ENCODE measurements around the gene CLCN2.

The CLCN2 gene

GRCh38 chr3:184383033-184383740 is 21.8 kb upstream of the CLCN2 start:
- no peaks in the 10 kb centered on the region for H3K79me1 ChIP-seq (replicated peaks; ENCODE audit: low read length, poor library complexity, severe bottlenecking)
- no peak overlapping the region for H2BK120ac ChIP-seq (ENCODE audit: low read depth, low read length)
- H2AFZ ChIP-seq (ENCODE audit: low read depth, low read length): no peak overlapping the region
- H3K27me3 ChIP-seq (ENCODE audit: control insufficient read depth in 1 of 2, insufficient read depth in 1 of 2, low read length in 2 of 2): peaks cover 29 to 75% of the 10 kb centered on the region in 2 experiments
- no peak overlapping the region for H3K4me3 ChIP-seq (ENCODE audit: insufficient read depth in 1 of 2, low read depth in 1 of 2, low read length in 2 of 2)
- no peak overlapping the region for H2BK5ac ChIP-seq (ENCODE audit: low read depth, low read length, poor library complexity, severe bottlenecking)
- H3K4me2 ChIP-seq (ENCODE audit: low read length, poor library complexity, severe bottlenecking): no peak overlapping the region
- no peak overlapping the region for H4K8ac ChIP-seq (ENCODE audit: low read length)
- peaks cover 22% of the 10 kb centered on the region for H3K4me1 ChIP-seq (ENCODE audit: control insufficient read depth, insufficient read depth, low read depth, low read length)
- no peaks in the 10 kb centered on the region for H3K9me3 ChIP-seq (ENCODE audit: control insufficient read depth, low read length)
- WGBS: 88% methylated on average over 13 of the region's 15 CpGs
- H4K91ac ChIP-seq (ENCODE audit: low read length): no peak overlapping the region
- DNase-seq: no peak
- H2AK5ac ChIP-seq (ENCODE audit: low read length, severe bottlenecking): no peak overlapping the region
- H3K23ac ChIP-seq (ENCODE audit: low read length in 2 of 2): no peak overlapping the region
- H2BK12ac ChIP-seq (ENCODE audit: low read length in 2 of 2): no peak overlapping the region
- H2BK15ac ChIP-seq (ENCODE audit: low read depth, poor library complexity, severe bottlenecking): no peak overlapping the region
- H3K4ac ChIP-seq (ENCODE audit: low read depth in 1 of 2, low read length in 2 of 2): no peak overlapping the region
- H3K14ac ChIP-seq (ENCODE audit: low read length in 2 of 2): no peak overlapping the region
- H3K27ac ChIP-seq (ENCODE audit: low read length, poor library complexity, severe bottlenecking): no peak overlapping the region
- no peak overlapping the region for H3K18ac ChIP-seq (ENCODE audit: low read depth in 1 of 2, low read length in 2 of 2)
- H3K36me3 ChIP-seq (ENCODE audit: control insufficient read depth in 1 of 2, insufficient read depth in 2 of 2, low read depth in 1 of 2, low read length in 2 of 2): no peaks in the 10 kb centered on the region
- no peak overlapping the region for H3K9ac ChIP-seq (ENCODE audit: low read length)

- Histone ChIP-seq H2AK5ac (ENCODE audit: low read length, severe bottlenecking) (no peak overlapping the region), H3K4me2 (ENCODE audit: low read length, poor library complexity, severe bottlenecking) (no peak overlapping the region), H3K23ac (ENCODE audit: low read length in 2 of 2) (no peak overlapping the region), H3K4me1 (ENCODE audit: control insufficient read depth, insufficient read depth, low read depth, low read length) (peaks cover 22% of the 10 kb centered on the region), H2BK5ac (ENCODE audit: low read depth, low read length, poor library complexity, severe bottlenecking) (no peak overlapping the region), H4K91ac (ENCODE audit: low read length) (no peak overlapping the region), H3K18ac (ENCODE audit: low read depth in 1 of 2, low read length in 2 of 2) (no peak overlapping the region), H3K9ac (ENCODE audit: low read length) (no peak overlapping the region), H2BK15ac (ENCODE audit: low read depth, poor library complexity, severe bottlenecking) (no peak overlapping the region), H3K14ac (ENCODE audit: low read length in 2 of 2) (no peak overlapping the region), H2BK12ac (ENCODE audit: low read length in 2 of 2) (no peak overlapping the region), H4K8ac (ENCODE audit: low read length) (no peak overlapping the region), H3K36me3 (ENCODE audit: control insufficient read depth in 1 of 2, insufficient read depth in 2 of 2, low read depth in 1 of 2, low read length in 2 of 2) (no peaks in the 10 kb centered on the region), H3K4me3 (ENCODE audit: insufficient read depth in 1 of 2, low read depth in 1 of 2, low read length in 2 of 2) (no peak overlapping the region), H2BK120ac (ENCODE audit: low read depth, low read length) (no peak overlapping the region), H3K4ac (ENCODE audit: low read depth in 1 of 2, low read length in 2 of 2) (no peak overlapping the region), H3K27ac (ENCODE audit: low read length, poor library complexity, severe bottlenecking) (no peak overlapping the region), H3K9me3 (ENCODE audit: control insufficient read depth, low read length) (no peaks in the 10 kb centered on the region), H3K79me1 (replicated peaks; ENCODE audit: low read length, poor library complexity, severe bottlenecking) (no peaks in the 10 kb centered on the region), H2AFZ (ENCODE audit: low read depth, low read length) (no peak overlapping the region), H3K27me3 (ENCODE audit: control insufficient read depth in 1 of 2, insufficient read depth in 1 of 2, low read length in 2 of 2) (peaks cover 29 to 76% of the 10 kb centered on the region in 2 experiments)
- WGBS: 80% methylated on average over 14 of the region's 16 CpGs
- no peak for DNase-seq
Measured at GRCh38 chr3:184382326-184383032, 21.1 kb upstream of the CLCN2 start.

- H2AK5ac ChIP-seq (ENCODE audit: low read length, severe bottlenecking): no peak overlapping the region
- no peaks in the 10 kb centered on the region for H3K36me3 ChIP-seq (ENCODE audit: control insufficient read depth in 1 of 2, insufficient read depth in 2 of 2, low read depth in 1 of 2, low read length in 2 of 2)
- H3K14ac ChIP-seq (ENCODE audit: low read length in 2 of 2): no peak overlapping the region
- peaks cover 22% of the 10 kb centered on the region for H3K4me1 ChIP-seq (ENCODE audit: control insufficient read depth, insufficient read depth, low read depth, low read length)
- DNase-seq: peak; percentile 39
- no peak overlapping the region for H4K8ac ChIP-seq (ENCODE audit: low read length)
- peak overlapping the region; percentile 30 for H3K4me2 ChIP-seq (ENCODE audit: low read length, poor library complexity, severe bottlenecking)
- no peak overlapping the region for H2AFZ ChIP-seq (ENCODE audit: low read depth, low read length)
- no peak overlapping the region for H3K4ac ChIP-seq (ENCODE audit: low read depth in 1 of 2, low read length in 2 of 2)
- no peak overlapping the region for H3K9ac ChIP-seq (ENCODE audit: low read length)
- WGBS: 8% methylated on average over 42 of the region's 55 CpGs
- H2BK120ac ChIP-seq (ENCODE audit: low read depth, low read length): no peak overlapping the region
- H3K27me3 ChIP-seq (ENCODE audit: control insufficient read depth in 1 of 2, insufficient read depth in 1 of 2, low read length in 2 of 2): peaks cover 34 to 76% of the 10 kb centered on the region in 2 experiments
- H2BK5ac ChIP-seq (ENCODE audit: low read depth, low read length, poor library complexity, severe bottlenecking): no peak overlapping the region
- H3K4me3 ChIP-seq (ENCODE audit: insufficient read depth in 1 of 2, low read depth in 1 of 2, low read length in 2 of 2): peak overlapping the region; percentile 3 to 69
- no peaks in the 10 kb centered on the region for H3K9me3 ChIP-seq (ENCODE audit: control insufficient read depth, low read length)
- H3K27ac ChIP-seq (ENCODE audit: low read length, poor library complexity, severe bottlenecking): no peak overlapping the region
- H2BK15ac ChIP-seq (ENCODE audit: low read depth, poor library complexity, severe bottlenecking): no peak overlapping the region
- H4K91ac ChIP-seq (ENCODE audit: low read length): no peak overlapping the region
- peak overlapping the region in 1 of 2 experiments; percentile 98 for H3K23ac ChIP-seq (ENCODE audit: low read length in 2 of 2)
- H3K79me1 ChIP-seq (replicated peaks; ENCODE audit: low read length, poor library complexity, severe bottlenecking): no peaks in the 10 kb centered on the region
- peak overlapping the region in 1 of 2 experiments; percentile 55 for H3K18ac ChIP-seq (ENCODE audit: low read depth in 1 of 2, low read length in 2 of 2)
- no peak overlapping the region for H2BK12ac ChIP-seq (ENCODE audit: low read length in 2 of 2)
Measured at GRCh38 chr3:184381261-184382224, 20.1 kb upstream of the CLCN2 start.

All from mesenchymal stem cell (in vitro differentiated cells and primary cell).